Measurements from ENCODE around the gene KMT2B. TPM values are rescaled to one million over a fixed set of nuclear protein-coding genes. Genes with fewer than 3 reads are reported as not detected.

KMT2B gene
- total and polyA plus RNA-seq, 2 of the 8 experiments (the other 6 are each of a cell fraction or from before 2014, with no cell fraction given), result 26.7 to 38.6 TPM

DNA sequence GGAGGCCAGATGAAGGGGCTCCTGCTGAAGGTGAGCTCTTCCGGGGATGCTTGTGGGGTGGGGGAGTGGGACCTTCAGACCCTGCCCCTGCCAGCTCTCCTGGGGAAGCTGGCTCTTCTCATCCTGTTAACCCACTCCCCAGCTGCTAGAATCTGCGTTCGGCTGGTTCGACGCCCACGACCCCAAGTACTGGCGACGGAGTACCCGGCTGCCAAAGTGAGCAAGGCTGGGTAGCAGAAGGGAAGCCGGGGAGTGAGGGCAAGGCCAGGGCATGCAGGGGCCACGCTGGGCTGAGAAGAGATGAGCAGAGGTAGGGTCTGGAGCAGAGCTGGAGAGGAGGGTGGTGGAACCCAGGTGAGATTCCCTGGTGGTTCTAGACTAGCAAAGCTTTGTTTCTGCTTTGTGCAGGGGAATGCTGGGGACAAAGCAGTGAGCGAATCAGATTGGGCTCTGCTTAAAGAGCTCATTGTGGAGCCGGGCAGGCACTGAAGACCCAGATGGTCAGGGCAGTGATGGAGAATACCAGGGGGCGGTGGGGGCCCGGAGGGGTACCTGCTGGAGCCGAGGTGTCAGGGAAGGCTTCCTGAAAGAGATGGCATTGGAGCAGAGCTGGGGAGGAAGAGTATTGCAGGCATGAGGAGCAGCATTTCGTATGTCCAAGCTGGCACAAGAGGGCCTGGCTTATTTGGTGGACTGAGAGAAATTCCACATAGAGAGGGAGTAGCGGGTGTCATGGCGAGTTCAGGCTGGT is 10.3 kb downstream of the KMT2B start:
- H3K23ac ChIP-seq (ENCODE audit: insufficient read length), result no peak overlapping the region
- no peak overlapping the region for H2BK12ac ChIP-seq (ENCODE audit: low read depth, low read length)
- H3K23me2 ChIP-seq (ENCODE audit: low read depth, low read length), result no peaks in the 10 kb centered on the region
- H3K4ac ChIP-seq (replicated peaks; ENCODE audit: insufficient read length, low read depth, low read length), result no peak overlapping the region
- no peak overlapping the region for H3K14ac ChIP-seq (ENCODE audit: insufficient read length)
- no peaks in the 10 kb centered on the region for H3K79me1 ChIP-seq (ENCODE audit: low read depth, low read length)
- H4K5ac ChIP-seq (ENCODE audit: insufficient read length, low read depth, low read length), result no peak overlapping the region
- no peaks in the 10 kb centered on the region for H3K79me2 ChIP-seq (ENCODE audit: control insufficient read depth in 1 of 2, insufficient read depth in 2 of 2, low read length in 2 of 2)
- no peak overlapping the region for H3K9ac ChIP-seq (replicated peaks in 1 of 4; ENCODE audit: extremely low read depth in 1 of 4, low read depth in 3 of 4, low read length in 3 of 4)
- no peak overlapping the region for H3K4me2 ChIP-seq (ENCODE audit: insufficient read depth in 1 of 2, low read depth in 2 of 2, low read length in 2 of 2)
- H3K56ac ChIP-seq (replicated peaks; ENCODE audit: insufficient read length, low read depth, low read length), result no peak overlapping the region
- H3K27ac ChIP-seq (ENCODE audit: low read depth, low read length), result no peak overlapping the region
- ChIA-PET POLR2A (ENCODE audit: partially characterized antibody) (interaction anchor here (1.3 to 6.1 kb wide), 5 partner anchors 8 to 18 kb away, joined by 3 to 39 read pairs (median 12); partner anchors contain the start of genes KMT2B, PSENEN and U2AF1L4), CTCF (ENCODE audit: partially characterized antibody) (interaction anchor here (1.1 to 11.8 kb wide), 2 partner anchors 10 to 14 kb away, joined by 3 to 80 read pairs; partner anchors contain the start of gene IGFLR1)
- no peak overlapping the region for H4K8ac ChIP-seq (ENCODE audit: extremely low read depth, insufficient read depth, low read length)
- peaks cover 12 to 18% of the 10 kb centered on the region in 2 experiments for H4K20me1 ChIP-seq (replicated peaks in 1 of 2; ENCODE audit: control insufficient read depth in 1 of 2, insufficient read depth in 2 of 2, low read length in 2 of 2)
- no peak overlapping the region for H2BK20ac ChIP-seq (ENCODE audit: low read length)
- DNase-seq (ENCODE audit: low read depth in 1 of 2, low spot score in 2 of 2) (no peak), FAIRE-seq (no peak)
- WGBS, 2 experiments (ENCODE audit: extremely low coverage in 1 of 2, insufficient coverage in 1 of 2, insufficient read length in 1 of 2, insufficient replicate concordance in 2 of 2, low coverage in 1 of 2, low lambda C conversion rate in 2 of 2, missing lambda C conversion rate in 1 of 2), result 90% methylated on average over 16 of the region's 19 CpGs; no CpG with 5 or more reads in 1 of the 2 experiments
- no peaks in the 10 kb centered on the region for H3K9me3 ChIP-seq (ENCODE audit: insufficient read depth in 2 of 2, low read depth in 1 of 2, low read length in 1 of 2)
- H2AK5ac ChIP-seq (ENCODE audit: low read depth, low read length), result no peak overlapping the region
- no peak overlapping the region for H2AFZ ChIP-seq (ENCODE audit: low read length)
- H2BK5ac ChIP-seq (ENCODE audit: low read depth, low read length), result no peak overlapping the region
- H3K4me1 ChIP-seq (replicated peaks in 1 of 4; ENCODE audit: control insufficient read depth in 3 of 4, insufficient read depth in 4 of 4, low read length in 3 of 4), result no peaks in the 10 kb centered on the region
- H4K91ac ChIP-seq (replicated peaks; ENCODE audit: insufficient read length, low read length), result no peak overlapping the region
- no peaks in the 10 kb centered on the region for H3K27me3 ChIP-seq (replicated peaks in 1 of 4; ENCODE audit: control insufficient read depth in 3 of 4, extremely low read depth in 1 of 4, insufficient read depth in 3 of 4, low read length in 3 of 4)
- peaks cover 40 to 80% (median 76%) of the 10 kb centered on the region in 4 experiments for H3K36me3 ChIP-seq (ENCODE audit: control insufficient read depth in 2 of 4, insufficient read depth in 4 of 4, low read length in 3 of 4)
- H2BK120ac ChIP-seq (replicated peaks; ENCODE audit: low read depth, low read length), result no peak overlapping the region
- H3K18ac ChIP-seq (ENCODE audit: extremely low read depth, low read length), result no peak overlapping the region
- no peak overlapping the region for H3K4me3 ChIP-seq (ENCODE audit: extremely low read depth in 1 of 4, insufficient read depth in 2 of 4, low read depth in 3 of 4, low read length in 4 of 4)
- H2BK15ac ChIP-seq (ENCODE audit: low read length), result no peak overlapping the region

All from H1 (cell line).